Muscle of arm (tissue), 12 donors: ENCODE results near the gene PIGK. TPM values are rescaled to one million over a fixed set of nuclear protein-coding genes. Genes with fewer than 3 reads are reported as not detected.
"Not testable (repeated sequence)": the region's sequence is repeated elsewhere in the genome, so short reads cannot be mapped to it uniquely, and the experiment has no call there.

ENCODE experiments used
- DNase-seq: peaks from one replicate; pipeline ENCODE4 v3.0.0-alpha.2; 2013
- polyA plus RNA-seq, 12 donors: library from polyadenylated mRNA; unstranded; fragments of 120-200 nt; gene quantifications; one replicate each; pipeline ENCODE4 v1.2.1, GENCODE V29; 2013; ENCODE audit not compliant: insufficient read length in 12 of 12

PIGK gene
- polyA plus RNA-seq, 12 donors, result 13.2 to 37.2 (median 31.0) TPM; not detected in 1

DNA sequence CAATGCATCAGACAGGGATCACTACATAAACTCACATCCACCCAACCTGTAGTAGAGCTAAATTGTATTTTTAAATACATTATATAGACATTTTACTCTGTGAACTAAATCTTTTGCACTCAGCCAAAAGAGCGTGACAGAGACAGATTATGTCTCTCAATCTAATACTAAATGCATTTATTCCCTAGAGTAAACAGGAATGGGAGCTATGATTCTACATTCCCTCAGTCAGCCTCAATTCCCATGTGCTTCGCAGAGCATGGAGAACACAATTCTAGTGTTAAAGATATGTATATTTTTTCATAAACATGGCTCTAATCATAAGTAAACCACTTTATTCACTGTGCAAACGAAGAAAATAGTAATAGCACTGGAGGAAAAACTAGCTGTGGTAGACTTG lies 16.5 kb downstream of the PIGK start:
- DNase-seq, result no peak

DNA sequence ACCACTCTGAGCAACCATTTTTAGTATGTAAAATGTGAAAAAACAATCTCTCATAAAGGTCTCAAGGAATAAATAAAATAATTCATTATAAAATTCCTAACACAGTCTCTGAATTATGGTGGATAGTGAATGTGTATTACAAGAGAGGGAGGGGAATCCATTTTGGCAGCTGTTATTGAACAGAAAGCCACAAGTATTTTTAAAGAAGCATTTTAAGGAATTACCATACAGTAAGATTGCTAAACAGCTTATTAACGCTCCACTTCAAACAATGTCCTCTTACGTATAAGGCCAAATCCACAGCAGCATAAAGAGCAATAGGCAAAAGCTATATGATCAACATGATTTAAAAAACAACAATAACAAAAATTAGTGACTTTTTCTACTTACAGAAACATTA lies 18.4 kb downstream of the PIGK start:
- DNase-seq, result no peak

DNA sequence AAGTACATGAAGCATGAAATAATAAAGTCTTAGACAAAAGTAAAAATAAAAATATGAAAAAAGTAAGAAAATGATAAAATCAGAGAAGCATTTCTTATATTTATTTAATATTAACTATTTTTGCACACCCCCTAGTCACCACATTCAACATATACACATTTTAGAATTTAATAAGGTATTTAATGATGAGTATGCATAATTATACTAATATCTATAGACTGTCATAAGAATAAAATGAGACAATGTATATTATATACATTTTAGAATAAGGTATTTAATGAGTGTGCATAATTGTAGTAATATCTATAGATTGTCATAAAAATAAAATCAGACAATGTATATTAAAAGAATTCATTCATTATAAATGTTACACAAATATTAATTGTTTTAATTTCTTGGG lies 18.9 kb downstream of the PIGK start:
- DNase-seq, result no peak

DNA sequence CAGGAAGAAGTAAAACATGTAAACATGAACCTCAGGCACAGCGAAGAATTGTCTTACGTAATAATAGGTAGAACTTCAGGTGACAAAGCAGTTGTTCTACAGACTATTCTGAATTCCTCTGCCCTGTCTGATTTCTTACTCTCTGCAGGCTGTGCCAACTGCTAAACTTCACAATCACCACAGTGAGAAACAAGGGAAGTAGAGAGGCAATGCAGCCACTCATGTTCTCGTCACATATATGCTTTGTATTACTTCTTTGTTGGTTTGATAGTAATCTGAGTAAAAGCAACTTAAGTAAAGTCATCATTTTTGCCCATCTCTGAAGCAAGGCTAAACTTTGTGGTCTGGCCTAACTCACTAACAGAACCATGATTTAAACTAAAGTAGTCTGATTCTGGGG lies 21.9 kb downstream of the PIGK start:
- no peak for DNase-seq

DNA sequence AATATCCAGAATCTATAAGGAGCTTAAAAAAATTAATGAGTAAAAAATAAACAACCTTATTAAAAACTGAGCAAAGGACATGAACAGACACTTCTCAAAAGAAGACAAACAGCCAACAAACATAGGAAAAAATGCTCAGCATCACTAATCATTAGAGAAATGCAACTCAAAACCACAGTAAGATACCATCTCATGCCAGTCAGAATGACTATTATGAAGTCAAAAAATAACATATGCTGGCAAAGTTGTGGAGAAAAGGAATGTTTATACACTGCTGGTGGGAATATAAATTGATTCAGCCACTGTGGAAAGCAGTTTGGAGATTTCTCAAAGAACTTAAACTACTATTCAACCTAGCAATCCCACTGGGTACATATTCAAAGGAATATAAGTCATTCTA lies 25.3 kb downstream of the PIGK start:
- DNase-seq, result no peak

DNA sequence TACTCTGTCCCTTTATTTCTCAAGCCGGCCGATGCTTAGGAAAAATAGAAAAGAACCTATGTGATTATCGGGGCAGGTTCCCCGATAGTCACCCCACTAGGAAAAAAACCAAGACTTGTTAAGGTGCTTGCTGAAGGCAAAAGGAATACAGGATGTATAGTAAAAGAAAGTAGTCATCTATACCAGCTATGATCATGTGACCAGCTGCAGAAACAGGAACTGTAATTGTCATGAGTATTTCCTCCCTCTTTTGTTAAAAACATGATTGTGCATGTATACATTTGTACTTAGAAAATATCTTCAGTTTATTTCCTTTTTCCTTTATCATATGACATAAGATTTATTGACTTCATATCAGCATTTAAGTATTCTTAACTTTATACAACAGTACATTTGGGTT lies 30.5 kb downstream of the PIGK start:
- DNase-seq, result no peak

DNA sequence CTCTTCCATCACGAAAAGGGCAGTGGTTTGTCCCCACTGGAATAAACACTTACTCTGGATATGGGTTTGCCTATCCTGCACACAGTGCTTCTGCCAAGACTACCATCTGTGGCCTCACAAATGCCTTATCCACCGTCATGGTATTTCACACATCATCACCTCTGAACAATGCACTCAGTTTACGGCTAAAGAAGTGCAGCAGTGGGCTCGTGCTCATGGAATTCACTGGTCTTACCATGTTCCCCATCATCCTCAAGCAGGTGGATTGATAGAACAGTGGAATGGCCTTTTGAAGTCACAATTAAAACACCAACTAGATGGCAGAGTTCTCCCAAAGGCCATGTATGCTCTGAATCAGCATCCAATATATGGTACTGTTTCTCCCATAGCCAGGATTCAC lies 32.3 kb downstream of the PIGK start:
- not testable (repeated sequence) for DNase-seq

DNA sequence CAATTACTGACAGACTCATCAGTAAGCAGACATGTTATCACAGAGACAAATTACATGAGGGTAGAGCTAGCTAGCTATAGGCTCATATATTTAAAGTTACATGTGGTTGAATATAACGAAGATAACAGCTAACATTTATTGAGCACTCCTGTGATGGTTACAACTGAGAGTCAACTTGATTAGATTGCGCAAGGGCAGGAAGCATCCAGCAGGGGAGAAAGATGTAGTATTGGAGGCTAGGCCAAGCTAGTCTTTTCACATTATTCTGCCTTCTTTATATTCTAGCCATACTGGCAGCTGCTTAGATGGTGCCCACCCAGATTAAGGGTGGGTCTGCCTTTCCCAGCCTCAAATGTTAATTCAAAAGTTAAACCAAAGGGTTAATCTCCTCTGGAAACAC lies 37.1 kb downstream of the PIGK start:
- no peak for DNase-seq

DNA sequence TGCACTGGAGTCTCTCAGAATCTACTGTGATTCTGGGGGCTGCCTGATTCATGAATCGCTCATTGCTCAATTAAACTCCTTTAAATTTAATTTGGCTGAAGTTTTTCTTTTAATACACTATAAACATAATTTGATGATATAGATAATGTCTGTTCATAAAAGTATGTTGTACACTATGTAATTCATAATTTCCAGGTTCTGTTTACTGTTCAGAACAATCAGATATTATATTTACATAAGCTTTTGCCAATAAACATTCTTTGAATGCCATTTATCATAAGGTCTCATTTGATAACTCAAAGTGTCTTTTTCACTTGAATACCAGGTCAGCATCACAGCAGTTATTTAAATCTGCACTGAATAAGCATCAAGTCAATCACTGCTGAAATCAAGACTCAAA lies 39.6 kb downstream of the PIGK start:
- DNase-seq, result no peak

DNA sequence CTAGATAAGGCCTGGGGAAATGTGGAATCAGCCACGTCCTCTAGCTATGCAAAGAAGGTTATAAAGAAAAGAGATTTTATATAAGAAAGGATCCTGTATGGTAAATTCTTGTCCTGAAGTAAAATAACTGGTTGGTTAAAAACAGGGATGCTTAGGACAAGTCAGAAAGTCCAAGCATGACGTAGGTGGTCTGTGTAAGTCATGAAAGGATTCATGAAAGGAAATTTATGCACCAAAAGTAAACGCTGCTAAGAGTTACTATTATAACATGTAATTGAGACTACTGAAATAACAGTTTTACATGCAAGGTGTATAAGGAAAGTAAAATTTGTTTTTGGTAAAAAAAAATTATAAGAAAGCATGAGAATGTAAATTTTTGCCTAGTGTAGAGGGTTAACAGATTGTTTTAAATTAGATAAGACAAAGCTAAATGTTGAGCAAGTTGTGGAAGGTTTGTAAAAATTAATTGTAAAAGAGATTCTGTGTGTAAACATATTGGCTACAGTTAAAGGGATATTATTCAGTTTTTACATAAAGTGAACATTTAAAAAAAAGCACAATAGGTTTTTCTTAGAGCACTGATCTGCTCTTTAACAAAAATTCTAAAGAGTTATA lies 43.9 kb downstream of the PIGK start:
- DNase-seq, result no peak

DNA sequence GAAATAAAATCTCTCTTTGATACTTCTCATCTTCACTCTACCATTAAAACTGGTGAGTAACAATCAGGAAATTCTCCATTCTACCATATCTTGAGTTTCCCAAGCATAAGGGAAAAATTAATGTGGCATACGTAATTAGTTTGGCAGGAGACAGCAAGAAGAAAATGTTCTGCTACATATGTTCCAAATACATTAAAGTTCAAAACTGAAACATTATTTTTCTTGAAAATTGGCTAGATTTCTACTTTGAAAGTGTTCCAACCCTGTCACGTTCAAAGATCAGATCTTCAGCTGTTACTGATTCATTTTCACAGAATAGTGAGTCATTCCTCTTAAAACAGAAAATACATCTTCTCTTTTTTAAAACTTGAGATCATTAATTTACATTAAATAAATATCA lies 48.5 kb downstream of the PIGK start:
- peak; percentile 31 for DNase-seq

DNA sequence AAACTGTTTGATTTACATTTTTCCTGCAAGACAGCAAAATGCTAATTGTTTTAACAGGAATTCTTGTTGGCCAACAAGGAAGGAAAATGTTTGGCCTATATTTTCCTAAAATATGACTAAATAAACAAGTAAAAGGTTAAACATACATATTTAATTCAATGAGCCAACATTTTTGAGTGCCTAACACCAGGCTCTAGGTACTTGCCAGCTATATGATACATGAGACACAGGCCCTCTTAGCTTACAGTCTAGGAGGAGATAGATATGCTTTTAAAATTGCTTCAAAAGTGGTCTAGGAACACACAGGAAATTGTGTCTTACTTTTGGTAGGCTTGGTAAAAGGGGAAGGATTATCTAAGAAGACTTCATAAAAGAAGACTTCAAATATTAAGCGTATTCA lies 50.9 kb downstream of the PIGK start:
- DNase-seq, result no peak

DNA sequence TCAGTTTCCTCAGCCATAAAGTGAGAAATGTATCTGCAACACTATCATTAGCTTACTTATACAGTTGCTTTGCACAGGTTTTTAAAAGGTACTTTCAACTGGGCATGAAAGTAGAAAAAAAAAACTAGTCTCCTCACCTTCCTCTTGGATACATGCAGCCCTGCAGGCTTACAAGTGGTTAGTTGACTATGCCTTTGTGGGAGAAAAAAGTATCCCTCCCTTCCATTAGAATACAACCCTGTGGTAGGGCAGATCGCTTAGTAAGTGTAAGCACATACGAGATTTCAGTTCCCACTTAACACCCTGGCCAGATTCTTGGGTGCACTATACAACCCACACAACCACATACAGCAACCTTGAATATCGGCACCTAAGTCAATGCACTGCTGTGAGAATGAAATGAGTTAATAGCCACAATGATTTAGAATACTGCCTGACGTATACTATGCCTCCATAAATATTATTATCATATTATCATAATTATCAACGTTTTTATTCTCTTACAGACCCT lies 54.7 kb downstream of the PIGK start:
- no peak for DNase-seq

DNA sequence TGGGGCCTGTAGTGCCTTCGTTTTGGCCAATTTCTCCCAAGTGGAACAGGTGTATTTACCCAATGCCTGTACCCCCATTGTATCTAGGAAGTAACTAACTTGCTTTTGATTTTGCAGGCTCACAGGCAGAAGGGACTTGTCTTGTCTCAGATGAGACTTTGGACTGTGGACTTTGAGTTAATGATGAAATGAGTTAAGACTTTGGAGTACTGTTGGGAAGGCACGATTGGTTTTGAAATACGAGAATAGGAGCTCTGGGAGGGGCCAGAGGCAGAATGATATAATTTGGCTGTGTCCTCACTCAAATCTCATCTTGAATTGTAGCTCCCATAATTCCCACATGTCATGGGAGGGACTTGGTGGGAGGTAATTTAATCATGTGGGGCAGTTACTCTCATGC lies 59.5 kb downstream of the PIGK start:
- DNase-seq, result not testable (repeated sequence)

DNA sequence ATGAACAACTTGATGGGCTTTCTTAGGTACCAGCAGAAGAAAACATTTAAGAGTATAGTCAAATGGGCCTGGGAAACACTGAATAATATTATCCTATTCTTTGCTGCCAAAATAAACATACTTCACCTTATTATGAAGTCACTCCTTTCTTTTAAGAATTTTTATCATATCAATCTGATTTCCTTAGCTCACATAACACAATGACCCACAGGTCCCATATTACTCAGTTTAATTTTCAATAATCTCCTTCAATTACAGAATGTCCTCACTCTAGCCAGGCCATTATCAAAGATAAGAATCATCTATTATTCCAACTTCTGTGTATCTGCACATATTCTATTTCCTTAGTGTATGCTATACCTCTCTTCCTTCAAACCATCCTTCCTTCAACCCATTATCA lies 63.0 kb downstream of the PIGK start:
- DNase-seq, result no peak

DNA sequence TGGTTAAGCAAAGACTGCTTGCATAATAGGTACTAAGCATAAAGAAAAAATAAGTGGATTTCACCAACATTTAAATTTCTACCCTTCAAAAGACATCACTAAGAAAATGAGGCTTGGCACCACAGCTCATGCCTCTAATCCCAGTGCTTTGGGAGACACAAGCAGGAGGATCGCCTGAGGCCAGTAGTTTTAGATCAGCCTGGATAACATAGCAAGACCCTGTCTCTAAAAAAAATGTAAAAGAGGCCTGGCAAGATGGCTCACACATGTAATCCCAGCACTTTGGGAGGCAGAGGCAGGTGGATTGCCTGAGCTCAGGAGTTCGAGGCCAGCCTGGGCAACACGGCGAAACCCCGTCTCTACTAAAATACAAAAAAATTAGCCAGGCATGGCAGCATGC lies 73.0 kb downstream of the PIGK start:
- DNase-seq, result no peak

DNA sequence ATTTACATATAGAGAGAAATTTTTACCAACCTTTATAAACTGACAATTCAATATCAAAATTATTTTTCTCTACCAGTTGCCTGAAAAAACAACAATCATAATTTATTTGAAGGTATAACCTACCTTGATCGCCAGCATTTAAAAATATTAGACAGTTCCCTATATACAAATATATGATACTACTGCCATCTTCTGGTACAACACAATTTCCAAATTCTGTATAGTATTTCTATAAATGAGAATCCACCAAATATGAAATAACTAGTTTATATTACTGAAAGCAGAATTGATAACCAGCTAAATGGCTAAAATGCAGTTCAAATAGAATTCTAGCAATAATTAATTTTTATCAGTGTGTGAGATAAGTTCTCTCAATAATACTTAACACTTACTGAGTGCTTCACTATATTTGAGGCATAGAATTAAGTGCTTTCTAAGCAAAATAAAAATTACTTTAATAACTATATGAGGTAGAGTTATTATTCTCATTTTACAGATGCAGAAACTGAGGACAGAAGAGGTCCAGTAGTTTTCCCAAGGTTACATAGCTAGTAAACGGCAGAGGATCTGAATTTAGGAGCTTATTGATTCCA lies 75.6 kb downstream of the PIGK start:
- DNase-seq, result no peak

DNA sequence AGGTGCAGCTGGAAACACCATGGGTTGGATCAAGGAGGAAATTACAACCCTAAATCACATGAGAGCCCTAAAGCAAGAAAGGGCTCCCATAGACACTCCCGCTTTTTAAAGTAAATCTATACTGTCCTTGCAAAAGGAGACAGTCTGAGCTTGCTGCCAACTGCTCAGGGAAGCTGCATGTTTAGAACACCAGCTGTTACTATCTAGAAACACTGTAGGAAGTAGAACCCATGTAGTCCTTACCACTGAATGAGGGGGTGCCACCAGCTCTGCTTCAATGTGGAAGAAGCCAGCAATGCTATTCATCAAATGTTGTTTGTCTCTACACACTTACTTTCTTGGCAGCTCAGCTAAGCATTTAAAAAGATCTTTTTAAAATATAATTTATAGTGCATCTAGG lies 79.8 kb downstream of the PIGK start:
- DNase-seq, result no peak

DNA sequence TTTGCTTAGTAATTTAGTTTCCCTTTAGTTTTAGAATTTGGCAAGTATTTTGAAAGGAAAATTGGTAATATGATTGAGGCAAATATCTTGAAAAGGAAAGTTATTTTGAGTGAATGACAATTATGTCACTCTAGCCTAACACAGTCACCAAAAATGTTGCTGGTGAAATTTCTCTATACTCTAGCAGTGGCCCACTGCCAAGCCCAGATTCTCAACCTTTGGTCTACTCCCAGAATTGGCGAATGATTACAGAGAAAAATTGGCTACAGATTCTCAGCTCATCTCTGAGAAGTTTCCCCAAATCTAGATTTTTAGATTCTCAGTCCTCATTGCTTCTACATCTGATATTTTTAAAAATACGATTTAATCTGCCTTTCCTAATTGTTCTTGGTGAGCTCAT lies 84.9 kb downstream of the PIGK start:
- no peak for DNase-seq

DNA sequence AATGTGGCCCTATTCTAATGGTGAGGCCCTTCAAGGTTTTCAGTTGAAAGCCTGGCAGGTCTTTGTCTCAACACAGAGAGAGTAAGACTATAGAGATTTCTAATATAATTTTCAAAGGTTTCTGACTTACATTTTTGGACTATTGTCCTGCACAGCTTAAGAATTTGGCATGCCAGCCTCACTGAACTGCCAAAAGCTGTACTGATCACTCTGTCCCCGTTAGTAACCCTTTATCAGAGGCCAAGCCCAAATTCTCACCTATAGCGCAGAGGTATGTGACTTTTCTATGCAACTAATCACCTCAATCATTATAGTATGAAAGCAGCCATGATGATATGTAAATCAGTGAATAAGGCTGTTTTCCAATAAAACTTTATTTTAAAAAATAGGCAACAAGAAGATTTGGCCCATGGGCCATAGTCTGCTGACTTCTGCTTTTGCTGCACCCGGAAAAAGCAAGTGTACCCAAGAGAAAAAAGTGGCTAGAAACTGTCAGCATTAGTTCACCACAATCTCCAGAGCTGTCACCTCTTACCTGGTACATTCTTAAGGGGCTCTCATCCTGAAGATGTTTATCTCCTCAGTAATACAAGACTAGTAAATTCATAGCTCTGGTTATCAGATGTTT lies 85.4 kb downstream of the PIGK start:
- DNase-seq, result no peak

DNA sequence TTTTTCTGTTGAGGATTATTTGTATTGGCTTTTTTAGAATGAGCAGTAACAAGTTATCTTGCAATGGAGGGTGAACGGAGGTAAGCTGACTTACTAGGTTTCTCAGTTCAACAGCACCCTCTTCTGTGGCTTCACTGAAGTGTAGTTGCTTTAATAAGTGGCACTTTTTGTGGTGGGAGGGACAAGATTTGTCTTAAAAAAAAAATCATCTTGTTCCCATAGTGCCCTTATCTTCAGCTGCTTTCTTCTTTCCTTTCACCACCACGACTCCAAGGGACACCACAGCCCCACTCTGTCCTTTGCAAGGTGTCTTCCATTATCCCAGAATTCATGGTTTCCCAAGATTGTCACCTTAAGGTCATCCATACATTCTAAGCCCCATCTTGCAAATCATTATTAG lies 92.9 kb downstream of the PIGK start:
- DNase-seq, result peak; percentile 54

DNA sequence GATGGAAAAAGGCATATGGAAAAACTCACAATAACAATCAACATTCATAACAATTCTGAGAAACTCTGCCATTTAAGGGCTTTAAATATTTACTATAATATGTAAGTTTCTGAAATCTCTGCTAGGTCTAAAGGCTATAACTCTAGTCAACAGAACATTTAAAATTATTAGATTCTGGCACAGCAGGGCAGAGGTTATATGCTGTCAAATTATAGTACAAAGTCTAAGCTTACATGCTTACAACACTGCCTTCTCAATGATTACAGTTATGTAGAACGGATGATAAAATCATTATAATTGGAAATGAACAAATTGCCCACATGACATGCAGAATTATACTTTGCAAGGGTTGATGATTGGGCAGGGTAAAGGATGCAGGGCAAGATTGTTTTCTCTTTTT lies 97.7 kb downstream of the PIGK start:
- no peak for DNase-seq

DNA sequence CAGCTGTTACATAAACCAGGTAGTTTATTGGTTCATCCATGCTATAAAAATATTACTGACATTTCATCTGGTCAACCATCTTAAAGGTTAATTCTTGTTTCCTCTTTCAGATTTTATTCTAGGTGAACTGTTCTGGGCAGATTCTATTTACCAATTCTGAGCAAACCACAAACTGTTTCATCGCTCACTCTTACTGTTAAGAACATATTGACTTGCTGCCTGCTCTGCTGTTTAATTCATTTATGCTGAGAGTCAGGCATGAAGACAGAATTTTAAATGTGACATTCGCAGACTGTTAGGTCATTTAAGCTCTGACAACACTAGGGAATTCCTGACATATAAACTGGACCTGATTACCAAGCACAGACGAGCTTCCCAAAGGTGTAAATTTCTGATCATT lies 98.3 kb downstream of the PIGK start:
- DNase-seq, result peak; percentile 8

DNA sequence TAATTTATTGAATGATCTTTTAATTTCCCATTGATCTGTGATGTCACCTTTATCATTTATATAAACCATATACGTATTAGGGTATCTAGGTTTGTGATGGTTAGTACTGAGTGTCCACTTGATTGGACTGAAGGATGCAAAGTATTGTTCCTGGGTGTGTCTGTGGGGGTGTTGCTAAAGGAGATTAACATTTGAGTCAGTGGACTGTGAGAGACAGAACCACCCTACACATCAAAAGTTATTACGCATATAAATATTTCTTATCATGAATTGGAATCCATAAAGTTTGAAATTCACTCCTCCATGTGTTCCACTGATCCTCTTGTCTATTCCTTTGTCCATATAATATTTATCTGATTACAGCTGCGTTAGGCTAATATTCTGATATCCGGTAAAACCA lies 100.5 kb downstream of the PIGK start:
- no peak for DNase-seq
